Neuronal stem cell (in vitro differentiated cells): ENCODE data around the gene SEH1L.

ENCODE experiments used
- DNase-seq: peaks from one replicate; pipeline ENCODE4 v3.0.0-alpha.2; 2013; ENCODE audit warnings: low spot score
- H2AFZ ChIP-seq: one replicate; pipeline ENCODE4 v1.6.1; 2013; ENCODE audit warnings: mild to moderate bottlenecking, low read length, inconsistent platforms
- H2AK5ac ChIP-seq: 2 replicates; pipeline ENCODE4 v1.6.1; 2013; ENCODE audit warnings: low read depth, mild to moderate bottlenecking, inconsistent platforms, low read length, moderate library complexity, mixed read lengths
- H2BK120ac ChIP-seq: 2 replicates; pipeline ENCODE4 v1.6.1; 2013; ENCODE audit warnings: low read depth, mild to moderate bottlenecking, inconsistent platforms, low read length, moderate library complexity, mixed read lengths
- H2BK12ac ChIP-seq: one replicate; pipeline ENCODE4 v1.6.1; 2013; ENCODE audit warnings: low read length, inconsistent platforms
- H2BK15ac ChIP-seq: 2 replicates; pipeline ENCODE4 v1.6.1; 2013; ENCODE audit warnings: mild to moderate bottlenecking, low read length, inconsistent platforms, mixed read lengths
- H2BK5ac ChIP-seq: one replicate; pipeline ENCODE4 v1.6.1; 2013; ENCODE audit warnings: inconsistent platforms, mild to moderate bottlenecking, low read length, moderate library complexity
- H3K14ac ChIP-seq: one replicate; pipeline ENCODE4 v1.6.1; 2013; ENCODE audit warnings: low read length, inconsistent platforms
- H3K18ac ChIP-seq: 2 replicates; pipeline ENCODE4 v1.6.1; 2013; ENCODE audit warnings: low read length, inconsistent platforms
- H3K23ac ChIP-seq: 2 replicates; pipeline ENCODE4 v1.6.1; 2013; ENCODE audit warnings: low read depth, mild to moderate bottlenecking, mixed read lengths, low read length, inconsistent platforms; ENCODE audit not compliant: poor library complexity
- H3K27ac ChIP-seq: replicated peaks from 3 replicates; pipeline ENCODE4 v1.5.1; 2013; ENCODE audit warnings: low read length, inconsistent platforms
- H3K27me3 ChIP-seq, 3 experiments: 2 replicates each; pipeline ENCODE4 v1.6.1; 2013; ENCODE audit warnings: low read length in 3 of 3, mild to moderate bottlenecking in 2 of 3, inconsistent platforms in 1 of 3, low read depth in 1 of 3, mixed read lengths in 1 of 3, moderate library complexity in 1 of 3; ENCODE audit not compliant: control insufficient read depth in 3 of 3, insufficient read depth in 3 of 3
- H3K36me3 ChIP-seq, 2 donors: replicated peaks in 1 of 2; 2 replicates each; pipeline ENCODE4 v1.6.1; 2013; ENCODE audit warnings: low read length in 2 of 2; ENCODE audit not compliant: control insufficient read depth in 2 of 2, insufficient read depth in 2 of 2
- H3K4ac ChIP-seq: 2 replicates; pipeline ENCODE4 v1.6.1; 2013; ENCODE audit warnings: inconsistent platforms, mild to moderate bottlenecking, low read length, moderate library complexity
- H3K4me1 ChIP-seq, 2 donors: 1 replicate in 1 of 2; 2 replicates in 1 of 2; pipeline ENCODE4 v1.6.1; 2013; ENCODE audit warnings: low read length in 2 of 2, low read depth in 1 of 2; ENCODE audit not compliant: control insufficient read depth in 2 of 2, insufficient read depth in 1 of 2
- H3K4me2 ChIP-seq: one replicate; pipeline ENCODE4 v1.6.1; 2013; ENCODE audit warnings: mild to moderate bottlenecking, low read length, inconsistent platforms; ENCODE audit not compliant: insufficient read depth, poor library complexity, severe bottlenecking
- H3K4me3 ChIP-seq, 2 donors: 2 replicates each; pipeline ENCODE4 v1.5.1; 2013; ENCODE audit warnings: low read length in 2 of 2, mild to moderate bottlenecking in 2 of 2, inconsistent platforms in 1 of 2, moderate library complexity in 1 of 2
- H3K79me1 ChIP-seq: one replicate; pipeline ENCODE4 v1.6.1; 2013; ENCODE audit warnings: low read depth, mild to moderate bottlenecking, inconsistent platforms, low read length, moderate library complexity
- H3K9ac ChIP-seq: one replicate; pipeline ENCODE4 v1.6.1; 2013; ENCODE audit warnings: mild to moderate bottlenecking, low read depth, low read length, inconsistent platforms; ENCODE audit not compliant: poor library complexity
- H3K9me3 ChIP-seq, 2 donors: replicated peaks in 1 of 2; 2 replicates each; pipeline versions ENCODE3 to v1.6.1; 2013; ENCODE audit warnings: low read length in 2 of 2, mild to moderate bottlenecking in 2 of 2, inconsistent platforms in 1 of 2, low read depth in 1 of 2, mixed read lengths in 1 of 2, moderate library complexity in 1 of 2; ENCODE audit not compliant: control insufficient read depth in 2 of 2, insufficient read depth in 1 of 2
- H4K8ac ChIP-seq: one replicate; pipeline ENCODE4 v1.6.1; 2013; ENCODE audit warnings: low read depth, mild to moderate bottlenecking, inconsistent platforms, low read length, moderate library complexity
- H4K91ac ChIP-seq: one replicate; pipeline ENCODE4 v1.6.1; 2013; ENCODE audit warnings: low read length, low read depth, mild to moderate bottlenecking, inconsistent platforms; ENCODE audit not compliant: poor library complexity
- WGBS, 2 donors: extraction: QIAGEN DNeasy Blood & Tissue Kit; methylation state at CpG; one replicate each; pipeline ENCODE4 v1.1.7; 2013; ENCODE audit warnings: missing lambda C conversion rate in 2 of 2, mixed read lengths in 1 of 2; ENCODE audit not compliant: insufficient read length in 2 of 2, insufficient replicate concordance in 1 of 2; ENCODE audit errors: extremely low coverage in 2 of 2; 5-methylcytosine and 5-hydroxymethylcytosine counted together

SEH1L gene

DNA sequence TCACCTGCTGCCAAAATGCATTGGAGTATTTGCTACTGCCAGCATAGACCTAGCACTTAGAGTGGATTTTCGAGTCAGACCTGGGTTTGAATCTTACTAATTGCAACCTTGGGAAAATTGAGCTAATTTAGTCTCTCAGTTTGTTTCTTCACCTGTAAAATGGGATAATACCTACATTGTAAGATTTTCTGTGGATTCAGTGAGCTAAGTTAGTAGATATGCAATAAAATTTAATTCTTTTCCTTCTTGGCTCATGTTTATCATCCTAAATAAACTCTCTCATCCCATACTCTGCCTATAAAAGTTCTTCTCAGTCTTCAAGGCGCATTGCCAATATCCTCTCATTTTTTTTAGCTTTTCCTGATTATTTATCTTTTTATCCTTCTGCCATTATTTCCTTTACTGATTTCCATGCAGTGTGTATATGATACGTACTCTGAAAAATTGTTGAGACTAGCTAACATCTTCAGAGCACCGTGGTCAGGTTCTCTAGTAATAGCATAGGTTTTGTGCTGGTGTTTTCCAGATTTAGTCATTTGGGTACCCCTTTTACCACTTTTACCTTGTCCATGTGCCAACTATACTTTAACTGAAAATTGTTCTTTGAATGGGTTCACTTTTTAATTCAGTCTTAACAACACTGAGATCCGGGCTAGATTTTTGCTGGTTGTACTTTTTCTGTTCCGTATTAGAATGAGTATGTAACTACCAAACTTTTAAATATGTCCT, 50.7 kb downstream of the SEH1L start:
- H3K79me1 ChIP-seq = peaks cover 9% of the 10 kb centered on the region
- no peak overlapping the region for H2AK5ac ChIP-seq
- no CpG with 5 or more reads among the region's 6 CpGs for WGBS, 2 donors
- H2AFZ ChIP-seq = no peak overlapping the region
- no peak overlapping the region for H4K8ac ChIP-seq
- H3K36me3 ChIP-seq = peaks cover 1 to 47% of the 10 kb centered on the region in 2 donors
- no peaks in the 10 kb centered on the region for H3K27me3 ChIP-seq
- no peak overlapping the region for H3K23ac ChIP-seq
- no peak overlapping the region for H4K91ac ChIP-seq
- no peak overlapping the region for H3K9ac ChIP-seq
- H2BK5ac ChIP-seq = no peak overlapping the region
- H3K4me2 ChIP-seq = no peak overlapping the region
- H3K27ac ChIP-seq = no peak overlapping the region
- no peak overlapping the region for H2BK12ac ChIP-seq
- H3K9me3 ChIP-seq = no peaks in the 10 kb centered on the region
- DNase-seq = no peak
- H3K4ac ChIP-seq = no peak overlapping the region
- peaks cover 0 to under 1% of the 10 kb centered on the region in 2 donors for H3K4me1 ChIP-seq
- no peak overlapping the region for H2BK15ac ChIP-seq
- H3K18ac ChIP-seq = no peak overlapping the region
- H2BK120ac ChIP-seq = no peak overlapping the region
- no peak overlapping the region for H3K4me3 ChIP-seq
- H3K14ac ChIP-seq = no peak overlapping the region

GRCh38 chr18:13003466-13003896, 55.7 kb downstream of the SEH1L start:
- no peak for DNase-seq
- no peaks in the 10 kb centered on the region for H3K27me3 ChIP-seq
- no peak overlapping the region for H2BK15ac ChIP-seq
- no peak overlapping the region for H2BK5ac ChIP-seq
- H3K27ac ChIP-seq = no peak overlapping the region
- no peak overlapping the region for H3K4me3 ChIP-seq
- no CpG with 5 or more reads among the region's 7 CpGs for WGBS, 2 donors
- no peaks in the 10 kb centered on the region for H3K9me3 ChIP-seq
- no peak overlapping the region for H3K9ac ChIP-seq
- no peak overlapping the region for H2BK12ac ChIP-seq
- no peak overlapping the region for H4K91ac ChIP-seq
- no peak overlapping the region for H2AK5ac ChIP-seq
- no peaks in the 10 kb centered on the region for H3K4me1 ChIP-seq
- no peak overlapping the region for H3K23ac ChIP-seq
- no peak overlapping the region for H4K8ac ChIP-seq
- peaks cover 13 to 89% of the 10 kb centered on the region in 2 donors for H3K36me3 ChIP-seq
- peaks cover 1% of the 10 kb centered on the region for H3K79me1 ChIP-seq
- no peak overlapping the region for H2AFZ ChIP-seq
- no peak overlapping the region for H3K14ac ChIP-seq
- H3K4ac ChIP-seq = no peak overlapping the region
- H2BK120ac ChIP-seq = no peak overlapping the region
- H3K4me2 ChIP-seq = no peak overlapping the region
- no peak overlapping the region for H3K18ac ChIP-seq

GRCh38 chr18:13004396-13004795, 56.6 kb downstream of the SEH1L start:
- Histone ChIP-seq H3K9ac (no peak overlapping the region), H3K9me3 (no peaks in the 10 kb centered on the region), H2BK12ac (no peak overlapping the region), H3K79me1 (peaks cover 1% of the 10 kb centered on the region), H3K4ac (no peak overlapping the region), H3K18ac (no peak overlapping the region), H3K4me1 (no peaks in the 10 kb centered on the region), H3K36me3 (peaks cover 17 to 96% of the 10 kb centered on the region in 2 donors), H2BK15ac (no peak overlapping the region), H3K4me2 (no peak overlapping the region), H4K91ac (no peak overlapping the region), H2AK5ac (no peak overlapping the region), H4K8ac (no peak overlapping the region), H3K23ac (no peak overlapping the region), H2BK120ac (no peak overlapping the region), H3K27ac (no peak overlapping the region), H3K14ac (no peak overlapping the region), H2AFZ (no peak overlapping the region), H3K27me3 (no peaks in the 10 kb centered on the region), H3K4me3 (no peak overlapping the region), H2BK5ac (no peak overlapping the region)
- no peak for DNase-seq
- 100% methylated on average over 1 of the region's 8 CpGs; no CpG with 5 or more reads in 1 of the 2 donors for WGBS, 2 donors

- no peak overlapping the region for H2BK5ac ChIP-seq
- WGBS, 2 donors = no CpG with 5 or more reads among the region's 1 CpG
These were observed 57.5 kb downstream of the SEH1L start for GRCh38 chr18:13005289-13005688.

More at GRCh38 chr18:13005289-13005688, 57.5 kb downstream of the SEH1L start:
- H2AK5ac ChIP-seq = no peak overlapping the region
- no peak overlapping the region for H2AFZ ChIP-seq
- no peak overlapping the region for H2BK15ac ChIP-seq
- no peak overlapping the region for H4K91ac ChIP-seq
- no peak overlapping the region for H3K18ac ChIP-seq
- no peak overlapping the region for H3K9ac ChIP-seq
- H3K23ac ChIP-seq = no peak overlapping the region
- no peak overlapping the region for H2BK120ac ChIP-seq
- H3K27ac ChIP-seq = no peak overlapping the region
- H3K27me3 ChIP-seq = no peaks in the 10 kb centered on the region
- H3K36me3 ChIP-seq = peaks cover 17 to 97% of the 10 kb centered on the region in 2 donors
- H3K4me1 ChIP-seq = no peaks in the 10 kb centered on the region
- no peak for DNase-seq
- H2BK12ac ChIP-seq = no peak overlapping the region
- H3K9me3 ChIP-seq = no peaks in the 10 kb centered on the region
- no peak overlapping the region for H3K4me3 ChIP-seq
- H4K8ac ChIP-seq = no peak overlapping the region
- peaks cover 1% of the 10 kb centered on the region for H3K79me1 ChIP-seq
- H3K14ac ChIP-seq = no peak overlapping the region
- H3K4ac ChIP-seq = no peak overlapping the region
- no peak overlapping the region for H3K4me2 ChIP-seq
